ENCODE results near the gene NHLRC4. TPM values are rescaled to one million over a fixed set of nuclear protein-coding genes. Genes with fewer than 3 reads are reported as not detected.
A peak's percentile ranks its signal among the peaks of the same experiment; 100 is the strongest.

Gene NHLRC4
- total and polyA plus RNA-seq, 2 of the 13 experiments (the other 11 are each of a cell fraction or from before 2014, with no cell fraction given), result 0.40 to 0.59 TPM

GRCh38 chr16:523097-523741 is 43.6 kb upstream of the NHLRC4 start (continued):
- TF ChIP-seq ZBTB40 (IDR thresholded peaks at IDR 0.05) (no peak), ZBTB40 (CRISPR knock-in tag; IDR thresholded peaks at IDR 0.05) (no peak), CC2D1A (CRISPR knock-in tag; IDR thresholded peaks at IDR 0.05) (no peak), ZNF121 (CRISPR knock-in tag; IDR thresholded peaks at IDR 0.05) (no peak), NCOA1 (CRISPR knock-in tag; IDR thresholded peaks at IDR 0.05) (no peak), RFX3 (CRISPR knock-in tag; IDR thresholded peaks at IDR 0.05) (no peak), ARNTL (CRISPR knock-in tag; IDR thresholded peaks at IDR 0.05) (no peak), HOXA5 (CRISPR knock-in tag; IDR thresholded peaks at IDR 0.05) (no peak), MYNN (CRISPR knock-in tag; IDR thresholded peaks at IDR 0.05; ENCODE audit: low read depth) (no peak), KLF15 (CRISPR knock-in tag; IDR thresholded peaks at IDR 0.05; ENCODE audit: borderline replicate concordance) (no peak), FOXA1 (IDR thresholded peaks at IDR 0.05) (no peak), FOXA1 (CRISPR knock-in tag; IDR thresholded peaks at IDR 0.05) (0 out of 2 replicates have a peak, but pooled peaks have one; percentile 1), HNRNPLL (IDR thresholded peaks at IDR 0.05; ENCODE audit: low read depth, low read length, poor library complexity, severe bottlenecking) (no peak), ZNF772 (CRISPR knock-in tag; IDR thresholded peaks at IDR 0.05) (0 out of 2 replicates have a peak, but pooled peaks have one; percentile 42), HNF4G (IDR thresholded peaks at IDR 0.05; ENCODE audit: borderline replicate concordance, low read depth, low read length) (no peak), HNF4G (CRISPR knock-in tag; IDR thresholded peaks at IDR 0.05; ENCODE audit: borderline replicate concordance, low read depth) (no peak), ELF1 (CRISPR knock-in tag; IDR thresholded peaks at IDR 0.05) (no peak), RBM22 (optimal IDR thresholded peaks at IDR 0.05; ENCODE audit: low read length) (peak; percentile 91), POLR2AphosphoS5 (IDR thresholded peaks at IDR 0.05; ENCODE audit: low read depth, low read length) (peak; percentile 23), ZNF550 (CRISPR knock-in tag; IDR thresholded peaks at IDR 0.05; ENCODE audit: borderline replicate concordance) (no peak)
- TF ChIP-seq, protein P1, sequence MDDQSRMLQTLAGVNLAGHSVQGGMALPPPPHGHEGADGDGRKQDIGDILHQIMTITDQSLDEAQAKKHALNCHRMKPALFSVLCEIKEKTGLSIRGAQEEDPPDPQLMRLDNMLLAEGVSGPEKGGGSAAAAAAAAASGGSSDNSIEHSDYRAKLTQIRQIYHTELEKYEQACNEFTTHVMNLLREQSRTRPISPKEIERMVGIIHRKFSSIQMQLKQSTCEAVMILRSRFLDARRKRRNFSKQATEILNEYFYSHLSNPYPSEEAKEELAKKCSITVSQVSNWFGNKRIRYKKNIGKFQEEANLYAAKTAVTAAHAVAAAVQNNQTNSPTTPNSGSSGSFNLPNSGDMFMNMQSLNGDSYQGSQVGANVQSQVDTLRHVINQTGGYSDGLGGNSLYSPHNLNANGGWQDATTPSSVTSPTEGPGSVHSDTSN (CRISPR knock-in tag; IDR thresholded peaks at IDR 0.05; ENCODE audit: borderline replicate concordance), result no peak
